ENCODE results near the gene PRPF6. TPM values are rescaled to one million over a fixed set of nuclear protein-coding genes. Genes with fewer than 3 reads are reported as not detected.

The PRPF6 gene
- total and polyA plus RNA-seq, 2 donors (not counting 3 experiments of a cell fraction or from before 2014, with no cell fraction given), result 35.3 to 67.4 TPM

DNA sequence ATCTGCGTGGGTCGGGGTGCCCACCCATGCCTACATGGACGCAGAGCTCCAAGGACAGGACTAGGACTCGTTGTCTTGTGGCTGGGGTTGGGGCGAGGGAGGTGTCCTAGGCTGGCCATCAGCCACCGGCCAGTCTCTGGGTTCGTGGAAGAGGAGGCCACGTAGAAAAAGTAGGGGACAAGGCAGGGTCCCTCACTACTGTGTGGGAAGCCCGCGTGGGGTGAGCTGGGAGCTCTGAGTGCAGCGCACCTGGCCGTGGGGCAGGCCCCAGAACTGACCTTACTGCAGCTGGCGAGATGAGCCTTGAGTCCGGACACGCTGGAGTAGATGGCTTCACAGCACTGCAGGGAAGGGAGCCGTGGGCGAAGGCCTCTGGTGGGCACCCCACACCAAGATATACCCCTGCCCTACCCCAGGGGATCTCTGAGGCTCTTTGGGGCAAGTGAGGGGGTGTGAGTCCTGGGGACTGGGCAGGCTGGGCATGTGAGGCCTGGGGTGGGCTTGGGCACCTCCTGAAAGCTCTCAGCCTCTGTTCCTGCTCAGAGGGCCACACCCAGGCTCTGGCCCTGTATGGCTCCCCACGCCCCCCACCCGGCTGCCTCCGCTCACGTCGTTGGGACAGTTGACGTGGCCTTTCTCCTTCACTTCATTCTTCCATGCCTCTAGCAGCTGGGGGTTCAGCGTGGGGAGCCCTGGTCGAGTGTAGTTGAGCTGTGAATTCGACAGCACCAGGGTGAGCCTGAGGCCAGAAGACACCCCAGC is 19.1 kb upstream of the PRPF6 start:
- no peak overlapping the region for H3K4me3 ChIP-seq (replicated peaks in 1 of 3; ENCODE audit: insufficient read depth in 1 of 3, low read depth in 1 of 3, low read length in 3 of 3)
- TF ChIP-seq FOS (IDR thresholded peaks at IDR 0.05; ENCODE audit: borderline replicate concordance, insufficient read depth, low read length), result no peak
- no peak for TF ChIP-seq JUN (IDR thresholded peaks at IDR 0.05; ENCODE audit: borderline replicate concordance, insufficient read depth, insufficient read length, low read depth)
- TF ChIP-seq, protein P1, sequence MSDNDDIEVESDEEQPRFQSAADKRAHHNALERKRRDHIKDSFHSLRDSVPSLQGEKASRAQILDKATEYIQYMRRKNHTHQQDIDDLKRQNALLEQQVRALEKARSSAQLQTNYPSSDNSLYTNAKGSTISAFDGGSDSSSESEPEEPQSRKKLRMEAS (IDR thresholded peaks at IDR 0.05; ENCODE audit: insufficient read depth, insufficient read length), result no peak
- TF ChIP-seq, protein P2, sequence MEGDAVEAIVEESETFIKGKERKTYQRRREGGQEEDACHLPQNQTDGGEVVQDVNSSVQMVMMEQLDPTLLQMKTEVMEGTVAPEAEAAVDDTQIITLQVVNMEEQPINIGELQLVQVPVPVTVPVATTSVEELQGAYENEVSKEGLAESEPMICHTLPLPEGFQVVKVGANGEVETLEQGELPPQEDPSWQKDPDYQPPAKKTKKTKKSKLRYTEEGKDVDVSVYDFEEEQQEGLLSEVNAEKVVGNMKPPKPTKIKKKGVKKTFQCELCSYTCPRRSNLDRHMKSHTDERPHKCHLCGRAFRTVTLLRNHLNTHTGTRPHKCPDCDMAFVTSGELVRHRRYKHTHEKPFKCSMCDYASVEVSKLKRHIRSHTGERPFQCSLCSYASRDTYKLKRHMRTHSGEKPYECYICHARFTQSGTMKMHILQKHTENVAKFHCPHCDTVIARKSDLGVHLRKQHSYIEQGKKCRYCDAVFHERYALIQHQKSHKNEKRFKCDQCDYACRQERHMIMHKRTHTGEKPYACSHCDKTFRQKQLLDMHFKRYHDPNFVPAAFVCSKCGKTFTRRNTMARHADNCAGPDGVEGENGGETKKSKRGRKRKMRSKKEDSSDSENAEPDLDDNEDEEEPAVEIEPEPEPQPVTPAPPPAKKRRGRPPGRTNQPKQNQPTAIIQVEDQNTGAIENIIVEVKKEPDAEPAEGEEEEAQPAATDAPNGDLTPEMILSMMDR (IDR thresholded peaks at IDR 0.05; ENCODE audit: extremely low read depth in 1 of 2, insufficient read depth in 1 of 2, low read depth in 1 of 2, low read length in 2 of 2), result no peak
- TF ChIP-seq POLR2AphosphoS5 (IDR thresholded peaks at IDR 0.05; ENCODE audit: insufficient read depth, low read depth, low read length), result no peak
- TF ChIP-seq POLR2A (IDR thresholded peaks at IDR 0.05; ENCODE audit: low read depth, low read length), result no peak
- TF ChIP-seq GATA2 (IDR thresholded peaks at IDR 0.05; ENCODE audit: insufficient read depth, insufficient read length, low read depth, low read length), result no peak
- no peak for TF ChIP-seq MYC (IDR thresholded peaks at IDR 0.05; ENCODE audit: low read depth, low read length)
- TF ChIP-seq EZH2 (IDR thresholded peaks at IDR 0.05; ENCODE audit: borderline replicate concordance, low read depth, low read length, severe bottlenecking), result no peak
- no TSS peak for BruUV-seq (replicated peaks)
- H3K9me1 ChIP-seq (replicated peaks; ENCODE audit: control insufficient read depth, extremely low read depth, insufficient read depth, low read length), result no peaks in the 10 kb centered on the region
- DNase-seq (ENCODE audit: low read depth, low spot score) (no peak), FAIRE-seq (no peak)
- intact Hi-C loops (cut with micrococcal nuclease), result no loop called here
- H3K9ac ChIP-seq (replicated peaks; ENCODE audit: extremely low read depth, insufficient read depth, low read length), result no peak overlapping the region
- H3K27ac ChIP-seq (ENCODE audit: insufficient read depth, low read depth, low read length), result no peak overlapping the region
- CTCF ChIA-PET, result interaction anchor here (1.0 kb wide), 1 partner anchor 12 kb away, joined by 5 read pairs; no protein-coding TSS in a partner anchor
- dilution Hi-C loops (cut with MboI; ENCODE audit: extremely low pct_ligation_motif_present, low sequenced_read_pairs), result no loop called here
- POLR2A ChIA-PET, result no interaction called here
- H2AFZ ChIP-seq (ENCODE audit: low read depth, low read length), result no peak overlapping the region
- no peaks in the 10 kb centered on the region for H4K20me1 ChIP-seq (replicated peaks; ENCODE audit: control insufficient read depth, extremely low read depth, insufficient read depth, low read length)
- no peaks in the 10 kb centered on the region for H3K79me2 ChIP-seq (ENCODE audit: control insufficient read depth, insufficient read depth, low read length)
- peaks cover 12 to 46% of the 10 kb centered on the region in 2 experiments for H3K36me3 ChIP-seq (ENCODE audit: control insufficient read depth in 2 of 2, extremely low read depth in 1 of 2, insufficient read depth in 2 of 2, low read length in 2 of 2)
- peaks cover 6% of the 10 kb centered on the region for H3K4me1 ChIP-seq (ENCODE audit: control insufficient read depth, extremely low read depth, insufficient read depth, low read length)
- no peak overlapping the region for H3K4me2 ChIP-seq (ENCODE audit: insufficient read depth, low read length)
- no peaks in the 10 kb centered on the region for H3K9me3 ChIP-seq (replicated peaks; ENCODE audit: control insufficient read depth, insufficient read depth, low read length)
- H3K27me3 ChIP-seq (ENCODE audit: control insufficient read depth in 2 of 2, insufficient read depth in 2 of 2, low read length in 2 of 2), result no peaks in the 10 kb centered on the region
